Measurements from ENCODE around the gene MSANTD1. TPM values are rescaled to one million over a fixed set of nuclear protein-coding genes. Genes with fewer than 3 reads are reported as not detected.

Gene MSANTD1
- total RNA-seq, 1 donor from 2014 or later = 2.6 TPM

GRCh38 chr4:3217266-3217665 lies 31.7 kb upstream of the MSANTD1 start:
- H3K4me1 Mint-ChIP-seq (ENCODE audit: low read depth, unreplicated experiment) = peaks cover 11% of the 10 kb centered on the region
- H3K27ac Mint-ChIP-seq (ENCODE audit: unreplicated experiment) = no peak overlapping the region
- TF ChIP-seq CTCF (IDR thresholded peaks at IDR 0.05; ENCODE audit: partially characterized antibody, unreplicated experiment) = no peak
- H3K36me3 Mint-ChIP-seq (ENCODE audit: unreplicated experiment) = no peaks in the 10 kb centered on the region
- H3K9me3 Mint-ChIP-seq (ENCODE audit: unreplicated experiment) = peaks cover 8% of the 10 kb centered on the region
- no peak for DNase-seq
- peaks cover 7% of the 10 kb centered on the region for H3K27me3 Mint-ChIP-seq (ENCODE audit: unreplicated experiment)
- H3K4me3 Mint-ChIP-seq (ENCODE audit: unreplicated experiment) = no peak overlapping the region

GRCh38 chr4:3217771-3218170 lies 31.2 kb upstream of the MSANTD1 start:
- Mint-ChIP-seq H3K9me3 (ENCODE audit: unreplicated experiment) (peaks cover 8% of the 10 kb centered on the region), H3K4me3 (ENCODE audit: unreplicated experiment) (no peak overlapping the region), H3K27me3 (ENCODE audit: unreplicated experiment) (peaks cover 7% of the 10 kb centered on the region), H3K27ac (ENCODE audit: unreplicated experiment) (no peak overlapping the region), H3K36me3 (ENCODE audit: unreplicated experiment) (no peaks in the 10 kb centered on the region), H3K4me1 (ENCODE audit: low read depth, unreplicated experiment) (peaks cover 11% of the 10 kb centered on the region)
- no peak for TF ChIP-seq CTCF (IDR thresholded peaks at IDR 0.05; ENCODE audit: partially characterized antibody, unreplicated experiment)
- no peak for DNase-seq

GRCh38 chr4:3218824-3219760 lies 29.9 kb upstream of the MSANTD1 start:
- Mint-ChIP-seq H3K27me3 (ENCODE audit: unreplicated experiment) (peaks cover 7% of the 10 kb centered on the region), H3K36me3 (ENCODE audit: unreplicated experiment) (no peaks in the 10 kb centered on the region), H3K9me3 (ENCODE audit: unreplicated experiment) (peaks cover 6% of the 10 kb centered on the region), H3K4me1 (ENCODE audit: low read depth, unreplicated experiment) (peaks cover 11% of the 10 kb centered on the region), H3K4me3 (ENCODE audit: unreplicated experiment) (no peak overlapping the region), H3K27ac (ENCODE audit: unreplicated experiment) (no peak overlapping the region)
- DNase-seq = no peak
- TF ChIP-seq CTCF (IDR thresholded peaks at IDR 0.05; ENCODE audit: partially characterized antibody, unreplicated experiment) = no peak

- Mint-ChIP-seq H3K4me3 (ENCODE audit: unreplicated experiment) (no peak overlapping the region), H3K36me3 (ENCODE audit: unreplicated experiment) (no peaks in the 10 kb centered on the region), H3K27me3 (ENCODE audit: unreplicated experiment) (peaks cover 7% of the 10 kb centered on the region), H3K4me1 (ENCODE audit: low read depth, unreplicated experiment) (peaks cover 11% of the 10 kb centered on the region), H3K27ac (ENCODE audit: unreplicated experiment) (no peak overlapping the region), H3K9me3 (ENCODE audit: unreplicated experiment) (peaks cover 6% of the 10 kb centered on the region)
- TF ChIP-seq CTCF (IDR thresholded peaks at IDR 0.05; ENCODE audit: partially characterized antibody, unreplicated experiment) = no peak
- no peak for DNase-seq
Observed at GRCh38 chr4:3219761-3220475, 29.0 kb upstream of the MSANTD1 start.
